HUES48 (cell line): ENCODE measurements around the gene ZNF664.

Experiments
- H3K27ac ChIP-seq: one replicate; pipeline ENCODE4 v1.7.0; 2013; ENCODE audit warnings: low read depth, low read length, inconsistent platforms
- H3K27me3 ChIP-seq: 2 replicates; pipeline ENCODE4 v1.6.1; 2013; ENCODE audit warnings: mild to moderate bottlenecking, low read length; ENCODE audit not compliant: control insufficient read depth, insufficient read depth
- H3K36me3 ChIP-seq: 2 replicates; pipeline ENCODE4 v1.6.1; 2013; ENCODE audit warnings: low read length; ENCODE audit not compliant: control insufficient read depth, insufficient read depth
- H3K4me1 ChIP-seq: 2 replicates; pipeline ENCODE4 v1.6.1; 2013; ENCODE audit warnings: mild to moderate bottlenecking, low read length; ENCODE audit not compliant: control insufficient read depth, insufficient read depth
- H3K4me3 ChIP-seq: 2 replicates; pipeline ENCODE4 v1.5.1; 2013; ENCODE audit warnings: mild to moderate bottlenecking, low read depth, low read length
- H3K9ac ChIP-seq: 2 replicates; pipeline ENCODE4 v1.6.1; 2013; ENCODE audit warnings: mild to moderate bottlenecking, low read depth, low read length, moderate library complexity
- H3K9me3 ChIP-seq: 2 replicates; pipeline ENCODE4 v1.6.1; 2013; ENCODE audit warnings: low read length; ENCODE audit not compliant: control insufficient read depth, insufficient read depth

The ZNF664 gene

DNA sequence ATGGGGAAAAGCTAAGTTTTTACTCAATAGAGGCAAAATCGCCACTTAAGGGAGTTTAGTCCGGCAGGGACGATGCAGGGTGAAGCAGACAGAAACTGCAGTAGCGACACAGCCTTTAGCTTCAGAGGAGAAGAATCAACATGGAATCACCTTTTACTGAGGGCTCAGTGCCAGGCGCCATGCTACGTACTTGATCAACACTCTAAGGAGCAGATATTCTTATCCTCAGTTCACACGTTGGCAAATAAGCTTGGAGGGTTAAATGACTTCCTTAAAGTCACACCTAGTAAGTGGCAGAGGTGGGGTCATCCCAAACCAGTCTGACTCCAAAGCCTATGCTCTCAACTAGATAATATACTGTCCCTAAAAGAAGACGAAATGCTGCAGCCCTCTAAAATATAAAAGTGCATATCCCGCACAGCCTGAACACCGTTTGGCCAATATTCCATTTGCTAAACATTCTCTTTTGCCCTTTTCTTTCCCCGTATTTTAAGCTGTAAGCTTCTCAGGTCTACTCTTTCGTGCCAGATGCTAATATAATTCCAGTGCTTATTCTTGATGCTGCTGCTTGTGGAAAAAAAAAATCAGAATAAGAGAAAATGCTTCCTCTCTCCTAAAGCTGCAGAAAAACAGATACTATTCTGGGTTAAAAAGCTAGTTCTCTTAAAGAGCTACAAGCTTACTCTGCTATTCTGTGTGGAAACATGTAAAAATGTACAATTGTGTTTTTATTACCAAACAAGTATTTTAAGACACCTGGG, 11.2 kb upstream of the ZNF664 start:
- Histone ChIP-seq H3K9me3 (no peaks in the 10 kb centered on the region), H3K9ac (no peak overlapping the region), H3K27me3 (peaks cover 93% of the 10 kb centered on the region), H3K4me1 (no peaks in the 10 kb centered on the region), H3K27ac (no peak overlapping the region), H3K36me3 (no peaks in the 10 kb centered on the region), H3K4me3 (no peak overlapping the region)

DNA sequence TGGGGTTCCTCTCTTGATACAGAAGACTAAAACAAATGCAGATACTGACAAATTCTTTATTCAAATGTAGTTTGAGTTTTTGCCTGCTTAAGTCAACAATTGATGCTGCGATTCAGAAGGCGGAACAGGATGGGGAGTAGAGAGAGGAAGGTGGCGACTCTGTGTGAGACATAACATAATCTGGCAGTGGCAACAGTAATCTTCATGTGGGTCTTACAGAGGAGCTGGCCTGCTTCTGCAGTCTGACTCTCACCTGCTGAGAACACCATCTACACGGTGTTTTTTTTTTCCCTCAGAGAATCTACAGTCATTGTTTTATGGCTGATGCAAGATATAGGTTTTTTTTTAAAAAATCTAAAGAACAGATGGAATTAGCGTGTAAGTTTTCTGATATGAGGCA, 10.5 kb upstream of the ZNF664 start:
- Histone ChIP-seq H3K4me1 (no peaks in the 10 kb centered on the region), H3K4me3 (no peak overlapping the region), H3K27ac (no peak overlapping the region), H3K36me3 (no peaks in the 10 kb centered on the region), H3K9ac (no peak overlapping the region), H3K9me3 (no peaks in the 10 kb centered on the region), H3K27me3 (peaks cover 93% of the 10 kb centered on the region)

DNA sequence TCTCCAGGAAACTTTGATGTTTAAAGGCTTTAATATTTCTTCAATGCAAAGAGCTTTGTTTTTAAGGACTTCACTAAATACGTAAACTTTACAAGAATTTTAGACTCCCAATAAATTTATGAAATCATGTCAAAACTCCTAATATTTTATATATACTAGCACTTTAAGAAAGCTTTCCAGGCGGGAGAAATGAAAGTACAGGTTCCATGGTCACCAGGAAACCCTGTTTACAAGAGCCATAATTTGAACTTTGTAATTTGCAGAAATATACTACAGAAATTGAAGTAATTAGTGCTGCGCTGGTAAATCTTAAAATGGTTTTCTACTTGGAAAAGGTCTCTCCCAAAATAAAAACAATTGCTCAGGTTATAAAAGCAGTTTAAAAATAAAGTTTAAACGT, 9.2 kb upstream of the ZNF664 start:
- Histone ChIP-seq H3K4me1 (no peaks in the 10 kb centered on the region), H3K4me3 (no peak overlapping the region), H3K9me3 (no peaks in the 10 kb centered on the region), H3K27me3 (peaks cover 99% of the 10 kb centered on the region), H3K9ac (no peak overlapping the region), H3K36me3 (no peaks in the 10 kb centered on the region), H3K27ac (no peak overlapping the region)

DNA sequence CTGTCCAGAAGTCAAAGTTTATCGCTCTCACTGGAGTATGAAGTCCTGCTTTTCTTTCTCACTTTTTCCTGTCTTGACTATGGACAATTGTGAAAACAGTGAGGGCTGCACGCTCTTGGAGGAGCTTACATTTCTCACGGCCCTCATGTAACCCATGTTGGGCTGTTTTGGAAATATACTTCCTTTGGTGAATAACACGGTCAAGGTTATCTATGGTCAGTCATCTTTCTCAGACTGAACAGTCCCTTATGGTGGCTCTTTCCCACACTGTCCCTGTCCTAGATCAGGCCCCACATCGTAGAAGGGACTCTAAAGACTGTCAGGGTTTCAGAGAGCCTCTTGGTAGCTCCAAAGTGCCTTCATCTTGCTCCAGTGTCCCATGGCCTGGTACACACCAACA, 7.6 kb upstream of the ZNF664 start:
- H3K4me3 ChIP-seq, result no peak overlapping the region
- H3K4me1 ChIP-seq, result no peaks in the 10 kb centered on the region
- no peaks in the 10 kb centered on the region for H3K36me3 ChIP-seq
- H3K27me3 ChIP-seq, result peaks cover 100% of the 10 kb centered on the region
- no peak overlapping the region for H3K9ac ChIP-seq
- H3K27ac ChIP-seq, result no peak overlapping the region
- H3K9me3 ChIP-seq, result no peaks in the 10 kb centered on the region

DNA sequence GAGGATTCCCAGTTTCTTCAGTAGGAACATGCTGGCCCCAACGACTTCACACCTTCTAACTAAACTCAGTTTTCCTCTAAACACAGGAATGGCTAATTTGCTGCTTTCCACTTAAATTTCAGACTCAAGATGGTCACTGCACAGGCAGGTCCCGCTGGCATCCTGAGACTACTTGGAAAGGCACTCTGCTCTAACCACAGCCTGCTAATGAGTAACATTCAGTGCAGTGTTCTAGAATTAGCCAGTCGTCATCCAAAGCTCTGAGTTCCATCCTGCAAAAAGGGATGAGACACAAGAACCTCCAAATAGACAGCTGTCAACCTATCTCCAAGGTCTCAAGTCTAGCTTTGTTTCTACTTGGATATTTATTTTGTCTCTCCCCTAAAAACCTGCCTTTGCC, 6.4 kb upstream of the ZNF664 start:
- Histone ChIP-seq H3K4me1 (0 out of 2 replicates have a peak, but pooled peaks cover 5% of the 10 kb centered on the region), H3K4me3 (no peak overlapping the region), H3K9me3 (no peaks in the 10 kb centered on the region), H3K27me3 (peaks cover 100% of the 10 kb centered on the region), H3K27ac (no peak overlapping the region), H3K9ac (no peak overlapping the region), H3K36me3 (no peaks in the 10 kb centered on the region)

DNA sequence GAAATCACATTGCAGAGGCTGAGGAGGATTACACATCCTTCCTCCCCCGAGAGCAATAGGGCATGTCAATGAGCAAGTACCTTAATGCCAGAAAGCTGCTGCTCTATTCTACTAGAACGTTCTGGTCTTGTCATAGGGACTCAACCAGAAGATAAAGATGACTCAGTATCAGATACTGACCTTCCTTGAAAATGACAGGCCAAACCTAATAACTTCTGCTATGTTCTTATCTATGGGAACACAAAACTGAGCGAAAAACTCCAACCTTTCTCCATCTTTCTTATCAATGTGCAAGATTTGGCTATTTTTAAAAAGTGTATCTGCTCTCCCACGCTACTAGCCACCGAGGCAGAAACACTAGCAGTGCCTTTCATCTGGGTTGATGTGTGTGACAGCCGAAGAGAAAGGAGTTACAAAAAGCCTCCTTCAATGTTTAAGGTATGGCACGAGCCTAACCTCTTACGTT, 5.9 kb upstream of the ZNF664 start:
- H3K27me3 ChIP-seq, result peaks cover 95% of the 10 kb centered on the region
- H3K27ac ChIP-seq, result no peak overlapping the region
- H3K9ac ChIP-seq, result no peak overlapping the region

DNA sequence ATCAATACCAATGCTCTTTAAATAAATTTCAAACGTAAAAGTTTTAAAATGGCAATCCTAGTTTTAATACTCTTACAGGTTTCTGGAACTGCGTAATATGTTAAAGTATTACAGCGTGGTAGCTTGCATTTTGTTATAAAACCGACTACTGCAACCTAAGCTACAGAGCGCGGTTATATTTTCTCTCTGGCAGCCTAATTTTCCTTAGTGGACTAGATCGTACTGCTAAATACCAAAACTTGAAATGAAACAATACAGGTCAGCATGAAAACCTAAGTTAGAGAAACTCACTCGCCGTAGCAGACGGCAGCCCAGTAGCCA, 1.6 kb upstream of the ZNF664 start:
- Histone ChIP-seq H3K4me1 (peaks cover 11% of the 10 kb centered on the region), H3K9ac (no peak overlapping the region), H3K27ac (peak overlapping the region; percentile 5), H3K27me3 (peaks cover 80% of the 10 kb centered on the region), H3K9me3 (no peaks in the 10 kb centered on the region), H3K4me3 (peak overlapping the region; percentile 52), H3K36me3 (0 out of 2 replicates have a peak, but pooled peaks cover 4% of the 10 kb centered on the region)

More for the DNA sequence above, 5.9 kb upstream of the ZNF664 start:
- Histone ChIP-seq H3K9me3 (no peaks in the 10 kb centered on the region), H3K36me3 (no peaks in the 10 kb centered on the region), H3K4me3 (no peak overlapping the region), H3K4me1 (0 out of 2 replicates have a peak, but pooled peaks cover 5% of the 10 kb centered on the region)

DNA sequence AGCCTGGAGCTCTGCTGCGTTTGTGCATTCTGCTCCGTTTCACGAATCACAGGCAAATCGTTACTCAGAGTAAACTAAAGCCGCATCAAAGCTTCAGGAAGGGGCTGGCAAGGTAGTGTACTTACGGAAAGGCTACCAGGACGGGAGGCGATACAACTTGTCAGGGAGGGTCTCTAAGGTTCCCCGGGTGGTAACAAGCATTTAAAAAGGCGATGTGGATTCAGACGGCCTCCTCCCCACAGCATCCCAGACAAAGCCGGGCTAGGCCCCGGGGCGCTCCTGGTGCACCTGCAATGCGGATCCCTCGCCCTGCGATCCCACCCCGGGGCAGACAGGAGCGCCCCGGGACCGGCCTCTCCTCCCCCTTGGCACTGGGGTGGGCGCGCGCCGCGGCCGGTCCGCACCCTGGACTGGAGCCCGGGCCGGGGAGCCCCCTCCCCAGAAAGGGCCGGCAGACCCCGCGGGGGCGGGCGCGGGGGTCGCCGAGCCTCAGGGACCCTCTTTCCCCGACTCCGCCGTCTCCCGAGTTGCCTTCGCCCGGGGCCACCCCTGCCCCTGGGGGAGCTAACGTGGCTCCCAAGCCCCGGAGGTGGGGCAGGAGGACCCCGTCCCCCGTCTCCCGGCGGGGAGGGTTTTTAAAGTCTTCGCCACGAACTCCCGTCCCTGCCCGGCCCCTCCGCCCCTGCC, 1.1 kb upstream of the ZNF664 start:
- Histone ChIP-seq H3K9ac (no peak overlapping the region), H3K27me3 (peaks cover 76% of the 10 kb centered on the region), H3K27ac (peak overlapping the region; percentile 5)

DNA sequence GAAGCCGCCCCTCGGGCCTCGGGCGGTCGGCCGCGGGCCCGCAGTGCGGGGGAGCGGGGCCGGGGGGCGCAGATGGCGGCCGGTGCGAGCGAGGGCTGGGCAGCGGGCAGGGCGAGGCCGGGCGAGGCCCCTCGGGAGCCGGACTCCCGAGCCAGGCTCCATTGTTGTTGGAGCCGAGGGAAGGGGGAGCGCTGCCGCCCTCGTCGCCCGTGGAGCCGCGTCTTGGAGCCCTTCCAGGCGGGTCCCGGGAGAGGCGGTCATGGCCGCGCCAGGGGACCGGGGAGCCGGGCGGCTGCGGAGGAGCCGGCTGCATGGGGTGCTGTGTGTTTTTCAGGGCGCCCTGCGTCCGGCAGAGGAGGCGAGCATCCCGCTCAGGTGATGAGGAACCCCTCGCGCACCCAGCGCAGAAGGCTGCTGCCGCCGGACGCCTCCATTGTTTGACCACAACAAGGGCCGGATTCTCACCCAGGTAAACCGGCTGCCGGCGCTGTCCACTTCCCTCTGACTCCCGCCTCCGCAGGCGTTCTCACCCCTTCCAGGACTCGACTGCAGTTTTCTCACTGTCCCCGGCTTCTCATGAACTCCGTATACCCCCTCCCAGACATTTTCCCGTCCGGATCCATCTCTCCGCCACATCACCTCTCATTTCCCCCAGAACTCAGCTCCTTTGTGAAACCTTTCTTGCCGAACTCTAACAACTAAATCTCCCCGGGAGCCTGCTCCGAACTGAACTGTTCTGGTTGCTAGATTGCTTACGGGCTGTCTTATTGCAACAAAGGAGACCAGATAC, 732 bp downstream of the ZNF664 start:
- H3K27ac ChIP-seq, result peak overlapping the region; percentile 63

More for the DNA sequence above, 1.1 kb upstream of the ZNF664 start:
- H3K36me3 ChIP-seq, result 0 out of 2 replicates have a peak, but pooled peaks cover 4% of the 10 kb centered on the region
- peaks cover 11% of the 10 kb centered on the region for H3K4me1 ChIP-seq
- peak overlapping the region; percentile 52 for H3K4me3 ChIP-seq
- no peaks in the 10 kb centered on the region for H3K9me3 ChIP-seq

DNA sequence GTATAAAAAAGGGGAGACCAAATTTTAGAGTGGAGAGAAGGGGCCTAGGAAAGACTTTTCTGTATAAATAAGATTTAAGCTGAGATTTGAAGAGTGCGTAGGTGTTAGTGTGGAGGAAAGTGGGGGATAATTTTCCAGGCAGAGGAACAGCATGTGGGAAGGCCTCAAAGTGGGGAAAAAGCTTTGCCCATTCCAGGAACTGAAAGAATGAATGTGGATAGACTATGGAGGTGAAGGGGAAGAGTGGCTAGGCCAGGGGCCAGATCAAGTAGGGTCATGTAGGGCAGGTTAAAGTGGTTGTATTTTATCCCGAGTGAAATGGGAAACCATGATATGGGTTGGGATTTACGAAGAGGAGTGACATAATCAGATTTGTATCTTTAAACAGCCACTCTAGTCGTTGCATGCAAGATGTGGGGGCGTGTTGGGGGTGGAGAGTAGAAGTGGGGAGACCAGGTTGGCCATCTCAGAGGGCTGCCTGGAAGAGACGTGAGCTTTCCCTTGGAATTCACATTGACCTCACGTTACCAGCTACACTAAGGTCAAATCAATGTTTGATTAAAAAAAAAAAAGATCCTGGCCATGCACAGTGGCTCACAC, 3.3 kb downstream of the ZNF664 start:
- Histone ChIP-seq H3K4me1 (peaks cover 7% of the 10 kb centered on the region), H3K9me3 (no peaks in the 10 kb centered on the region), H3K36me3 (peaks cover 4% of the 10 kb centered on the region; the same call in 1 of the 2 replicates), H3K27me3 (peaks cover 32% of the 10 kb centered on the region), H3K4me3 (no peak overlapping the region), H3K9ac (no peak overlapping the region), H3K27ac (no peak overlapping the region)

More for the DNA sequence above, 732 bp downstream of the ZNF664 start:
- Histone ChIP-seq H3K9ac (peak overlapping the region; percentile 59; the same call in 1 of the 2 replicates), H3K36me3 (peaks cover 4% of the 10 kb centered on the region; the same call in 1 of the 2 replicates), H3K4me3 (peak overlapping the region; percentile 83), H3K4me1 (peaks cover 11% of the 10 kb centered on the region), H3K9me3 (no peaks in the 10 kb centered on the region), H3K27me3 (peaks cover 58% of the 10 kb centered on the region)
